A549 (cell line): Measurements from ENCODE around the gene DMPK. TPM values are rescaled to one million over a fixed set of nuclear protein-coding genes. Genes with fewer than 3 reads are reported as not detected.

ENCODE experiments used
- ATAC-seq, 2 experiments: fragments of 200-7000 bp in 1 of 2; fragments of >200 bp in 1 of 2; cut with Nextera tagmentation in 1 of 2; cut with Tn5 transposase in 1 of 2; 3 replicates each; pipeline versions ENCODE4 v1.8.0 to v1.9.1; 2018 to 2020; ENCODE audit warnings: mild to moderate bottlenecking in 1 of 2, moderate library complexity in 1 of 2
- CTCF ChIA-PET: fragments of 300-600 bp; sonication (Branson Sonifier 250); formaldehyde crosslinking; extraction: SDS; loops from one replicate; lab custom pipeline; 2021; ENCODE audit warnings: antibody characterized with exemption, inconsistent platforms; lab: Yijun Ruan, JAX
- POLR2A ChIA-PET: fragments of 350-600 bp; formaldehyde crosslinking; extraction: SDS; loops from one replicate; lab custom pipeline; 2021; ENCODE audit warnings: antibody characterized with exemption, inconsistent platforms; lab: Yijun Ruan, JAX
- DNase-seq, 2 experiments: peaks; one replicate each; pipeline versions ENCODE4 v3.0.0 to v3.0.0-alpha.2; 2011 to 2016; ENCODE audit warnings: low read depth in 1 of 2, low spot score in 1 of 2
- FAIRE-seq: peaks from 2 replicates; lab custom pipeline; 2011; peaks lifted over from hg19 to GRCh38; lab: Jason Lieb, UNC
- H3K27ac ChIP-seq, 2 experiments: fragments of >200 bp; sonication (Bioruptor Twin); formaldehyde crosslinking; 3 replicates each; pipeline ENCODE4 v1.5.1; 2016 to 2017
- H3K4me1 ChIP-seq: fragments of >200 bp; sonication (Bioruptor Twin); formaldehyde crosslinking; 3 replicates; pipeline ENCODE4 v1.6.1; 2016
- H3K4me2 ChIP-seq: fragments of >200 bp; sonication (Bioruptor Twin); formaldehyde crosslinking; 3 replicates; pipeline ENCODE4 v1.6.1; 2016
- H3K4me3 ChIP-seq: fragments of >200 bp; sonication (Bioruptor Twin); formaldehyde crosslinking; 3 replicates; pipeline ENCODE4 v1.5.1; 2016
- H3K9me3 ChIP-seq: fragments of >200 bp; sonication (Bioruptor Twin); formaldehyde crosslinking; 3 replicates; pipeline ENCODE4 v1.6.1; 2016
- BHLHE40 ChIP-seq: IDR thresholded peaks from 2 replicates; pipeline ENCODE4 v1.6.1; 2012; ENCODE audit warnings: low read depth, low read length, inconsistent platforms
- CBX2 ChIP-seq: fragments of 200-600 bp; sonication (generic); IDR thresholded peaks from 2 replicates; pipeline ENCODE4 v1.6.1; 2016; ENCODE audit warnings: low read depth, mild to moderate bottlenecking, borderline replicate concordance
- CHD4 ChIP-seq: fragments of 200-600 bp; sonication (generic); IDR thresholded peaks from 2 replicates; pipeline ENCODE4 v1.6.1; 2016; ENCODE audit warnings: antibody characterized with exemption, mild to moderate bottlenecking, borderline replicate concordance
- ESRRA ChIP-seq: fragments of 150-350 bp; IDR thresholded peaks from 2 replicates; pipeline ENCODE4 v1.6.1; 2014; ENCODE audit warnings: mild to moderate bottlenecking, low read length, borderline replicate concordance
- FOSB ChIP-seq: fragments of 250-450 bp; sonication (Bioruptor Pico); IDR thresholded peaks from 2 replicates; pipeline ENCODE4 v1.5.0; 2020; ENCODE audit warnings: mild to moderate bottlenecking, moderate library complexity
- FOSL2 ChIP-seq, 2 experiments: fragments of 450-650 bp in 1 of 2; fragments of >200 bp in 1 of 2; sonication (Bioruptor Twin) in 1 of 2; formaldehyde crosslinking; IDR thresholded peaks; 2 replicates each; pipeline versions ENCODE4 v1.5.0 to v1.6.1; 2016 to 2020; ENCODE audit warnings: mild to moderate bottlenecking in 1 of 2, moderate library complexity in 1 of 2
- GATA3 ChIP-seq: IDR thresholded peaks from 2 replicates; pipeline ENCODE4 v1.6.1; 2012; ENCODE audit warnings: borderline replicate concordance
- HEYL ChIP-seq: fragments of 250-450 bp; sonication (Bioruptor Pico); IDR thresholded peaks from 2 replicates; pipeline ENCODE4 v1.8.0; 2021; ENCODE audit warnings: mild to moderate bottlenecking, moderate library complexity
- HMGXB4 ChIP-seq: fragments of 250-450 bp; sonication (Bioruptor Pico); IDR thresholded peaks from 2 replicates; pipeline ENCODE4 v1.5.0; 2021; ENCODE audit warnings: mild to moderate bottlenecking, moderate library complexity, borderline replicate concordance
- MAFK ChIP-seq: fragments of 450-650 bp; IDR thresholded peaks from 2 replicates; pipeline ENCODE4 v1.6.1; 2014; ENCODE audit not compliant: partially characterized antibody
- POLR2AphosphoS2 ChIP-seq: conservative IDR thresholded peaks from 2 replicates; pipeline ENCODE4 v1.6.1; 2012; ENCODE audit warnings: low read length, improper control_type of control experiment, inconsistent platforms
- RARB ChIP-seq: fragments of 250-450 bp; sonication (Bioruptor Pico); IDR thresholded peaks from 2 replicates; pipeline ENCODE4 v1.8.0; 2021; ENCODE audit warnings: mild to moderate bottlenecking, moderate library complexity
- RCOR1 ChIP-seq: fragments of 150-350 bp; IDR thresholded peaks from 2 replicates; pipeline ENCODE4 v1.6.1; 2014; ENCODE audit warnings: antibody characterized with exemption, low read length, low read depth
- RFX5 ChIP-seq: fragments of 450-650 bp; IDR thresholded peaks from 2 replicates; pipeline ENCODE4 v1.7.1; 2014; ENCODE audit warnings: antibody characterized with exemption, mild to moderate bottlenecking, moderate library complexity
- SREBF2 ChIP-seq: fragments of 450-650 bp; IDR thresholded peaks from 2 replicates; pipeline ENCODE4 v1.6.1; 2014; ENCODE audit warnings: mild to moderate bottlenecking, moderate library complexity
- ZNF302 ChIP-seq: fragments of 250-450 bp; sonication (Bioruptor Pico); IDR thresholded peaks from 2 replicates; pipeline ENCODE4 v1.9.0; 2021; ENCODE audit warnings: inconsistent platforms, mild to moderate bottlenecking, moderate library complexity
- WGBS: methylation state at CpG from one replicate; pipeline ENCODE4 v1.1.6; 2017; ENCODE audit errors: missing lambda C conversion rate; 5-methylcytosine and 5-hydroxymethylcytosine counted together
- polyA plus RNA-seq, 4 experiments: library from polyadenylated mRNA; depleted of rRNA in 3 of 4; stranded (reverse); fragments of >200 nt; fragmentation: RNase III in 1 of 4; extraction: RNeasy Plus Mini Kit Qiagen cat#74134 plus additional on column Dnase treatment in 1 of 4; gene quantifications; 2 replicates in 3 of 4; 3 replicates in 1 of 4; pipeline ENCODE4 v1.2.3, GENCODE V29; 2011 to 2017
- TF ChIP-seq, protein P1 (sequence below): IDR thresholded peaks from 2 replicates; pipeline ENCODE4 v1.6.1; 2012
- TF ChIP-seq, protein P2 (sequence below): fragments of >200 bp; sonication (Bioruptor Twin); formaldehyde crosslinking; IDR thresholded peaks from 2 replicates; pipeline ENCODE4 v1.6.1; 2016

Gene DMPK
- polyA plus RNA-seq, 2 of the 4 experiments (the other 2 are of a cell fraction): 21.6 to 56.6 TPM

DNA sequence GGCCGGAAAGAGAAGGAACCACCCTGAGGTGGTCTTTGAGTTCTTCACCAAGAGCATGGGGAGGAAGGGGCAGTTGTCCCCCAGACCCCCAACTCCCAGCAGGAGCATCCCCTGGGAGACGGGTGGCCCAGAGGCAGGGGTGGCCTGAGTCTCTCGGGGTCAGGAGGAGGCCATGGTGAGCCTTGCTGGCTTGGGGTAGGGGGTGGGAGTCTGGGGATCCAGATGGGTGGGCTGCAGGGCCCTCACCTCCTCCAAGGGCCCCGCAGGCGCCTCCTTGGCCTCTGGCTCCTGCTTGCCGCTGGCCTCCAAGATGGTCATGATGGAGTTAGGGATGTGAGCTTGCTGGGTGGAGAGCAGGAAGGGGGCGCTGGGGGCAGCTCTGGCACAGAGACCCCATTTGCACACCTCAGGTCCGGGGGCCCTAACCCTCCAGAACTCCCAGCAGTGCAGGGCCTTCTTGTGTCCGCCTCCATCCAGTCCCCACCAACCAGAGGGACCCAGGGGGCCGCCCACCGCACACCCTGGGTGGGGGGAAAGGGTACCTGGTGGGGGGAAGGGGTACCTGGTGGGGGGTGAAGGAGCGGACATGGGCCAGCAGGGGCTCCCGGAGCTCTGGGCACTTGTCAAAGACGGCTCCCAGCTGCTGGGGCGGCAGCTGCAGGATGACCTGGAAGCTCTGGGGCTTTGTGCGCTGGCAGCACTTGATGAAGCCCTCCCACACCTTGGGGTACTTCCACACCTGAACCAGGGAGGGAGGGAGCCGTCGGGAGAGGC lies 34.1 kb upstream of the DMPK start:
- peak overlapping the region in 1 of 2 experiments; percentile 61; a peak in 3 of 6 replicates for H3K27ac ChIP-seq
- H3K4me2 ChIP-seq: no peak overlapping the region
- no peaks in the 10 kb centered on the region for H3K9me3 ChIP-seq
- no peak for ATAC-seq
- no peak overlapping the region for H3K4me3 ChIP-seq
- peaks cover 10% of the 10 kb centered on the region; the same call in 1 of the 3 replicates for H3K4me1 ChIP-seq
- ChIA-PET CTCF (interaction anchor here (0.5 to 74.3 kb wide), 54 partner anchors 8 to 811 kb away, joined by 3 to 2204 read pairs (median 4); partner anchors contain the start of genes CCDC61, DMPK, DMWD and FOXA3), POLR2A (interaction anchor here (0.8 to 1.4 kb wide), 6 partner anchors 12 to 70 kb away, joined by 3 to 8 read pairs (median 4); partner anchors contain the start of gene IRF2BP1)
- no peak for TF ChIP-seq RFX5
- no peak for TF ChIP-seq MAFK
- TF ChIP-seq CHD4: no peak
- no peak for TF ChIP-seq HEYL (CRISPR knock-in tag)
- TF ChIP-seq, protein P1, sequence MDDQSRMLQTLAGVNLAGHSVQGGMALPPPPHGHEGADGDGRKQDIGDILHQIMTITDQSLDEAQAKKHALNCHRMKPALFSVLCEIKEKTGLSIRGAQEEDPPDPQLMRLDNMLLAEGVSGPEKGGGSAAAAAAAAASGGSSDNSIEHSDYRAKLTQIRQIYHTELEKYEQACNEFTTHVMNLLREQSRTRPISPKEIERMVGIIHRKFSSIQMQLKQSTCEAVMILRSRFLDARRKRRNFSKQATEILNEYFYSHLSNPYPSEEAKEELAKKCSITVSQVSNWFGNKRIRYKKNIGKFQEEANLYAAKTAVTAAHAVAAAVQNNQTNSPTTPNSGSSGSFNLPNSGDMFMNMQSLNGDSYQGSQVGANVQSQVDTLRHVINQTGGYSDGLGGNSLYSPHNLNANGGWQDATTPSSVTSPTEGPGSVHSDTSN: no peak
- no peak for TF ChIP-seq RCOR1
- no peak for TF ChIP-seq ZNF302 (CRISPR knock-in tag)
- TF ChIP-seq HMGXB4 (CRISPR knock-in tag): no peak
- TF ChIP-seq CBX2: no peak
- no peak for TF ChIP-seq FOSL2 (IDR thresholded peaks at IDR 0.05)
- no peak for TF ChIP-seq FOSL2 (CRISPR knock-in tag; IDR thresholded peaks at IDR 0.05)
- TF ChIP-seq RARB (CRISPR knock-in tag): no peak
- no peak for TF ChIP-seq GATA3
- no peak for TF ChIP-seq POLR2AphosphoS2
- no peak for TF ChIP-seq FOSB (CRISPR knock-in tag)
- no peak for TF ChIP-seq BHLHE40
- TF ChIP-seq, protein P2, sequence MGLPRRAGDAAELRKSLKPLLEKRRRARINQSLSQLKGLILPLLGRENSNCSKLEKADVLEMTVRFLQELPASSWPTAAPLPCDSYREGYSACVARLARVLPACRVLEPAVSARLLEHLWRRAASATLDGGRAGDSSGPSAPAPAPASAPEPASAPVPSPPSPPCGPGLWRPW: no peak
- TF ChIP-seq SREBF2: no peak
- 84% methylated on average over 15 of the region's 18 CpGs for WGBS
- no peak for FAIRE-seq
- DNase-seq: no peak

- H3K4me2 ChIP-seq: no peak overlapping the region
- no peak overlapping the region for H3K4me3 ChIP-seq
- H3K27ac ChIP-seq: no peak overlapping the region
- FAIRE-seq (no peak), DNase-seq (no peak), ATAC-seq (no peak)
- no peak for TF ChIP-seq CBX2
- TF ChIP-seq ESRRA: no peak
- peaks cover 11% of the 10 kb centered on the region; the same call in 1 of the 3 replicates for H3K4me1 ChIP-seq
- ChIA-PET POLR2A (interaction anchor here (1.0 kb wide), 1 partner anchor 23 kb away, joined by 3 read pairs; the partner anchor contains the start of gene DMWD), CTCF (interaction anchor here (1.1 to 74.3 kb wide), 13 partner anchors 8 to 201 kb away, joined by 3 to 2204 read pairs (median 18); partner anchors contain the start of genes DMPK, DMWD, FOXA3 and IRF2BP1)
- WGBS: 88% methylated on average over 33 of the region's 44 CpGs
- H3K9me3 ChIP-seq: no peaks in the 10 kb centered on the region
These were observed 33.4 kb upstream of the DMPK start for GRCh38 chr19:45815481-45816216.
